Measurements from ENCODE around the gene PINLYP.

- TF ChIP-seq YY1 (IDR thresholded peaks at IDR 0.05; ENCODE audit: insufficient read depth, insufficient read length) (no peak), ZNF274 (IDR thresholded peaks at IDR 0.05; ENCODE audit: low read depth, low read length) (no peak)
Observed at GRCh38 chr19:43562226-43562697, 13.3 kb upstream of the PINLYP start.
